Measurements from ENCODE around the gene ITGB1BP1. TPM values are rescaled to one million over a fixed set of nuclear protein-coding genes. Genes with fewer than 3 reads are reported as not detected.

ITGB1BP1 gene
- total and polyA plus RNA-seq, 2 of the 13 experiments (the other 11 are each of a cell fraction or from before 2014, with no cell fraction given), result 106 to 108 TPM

DNA sequence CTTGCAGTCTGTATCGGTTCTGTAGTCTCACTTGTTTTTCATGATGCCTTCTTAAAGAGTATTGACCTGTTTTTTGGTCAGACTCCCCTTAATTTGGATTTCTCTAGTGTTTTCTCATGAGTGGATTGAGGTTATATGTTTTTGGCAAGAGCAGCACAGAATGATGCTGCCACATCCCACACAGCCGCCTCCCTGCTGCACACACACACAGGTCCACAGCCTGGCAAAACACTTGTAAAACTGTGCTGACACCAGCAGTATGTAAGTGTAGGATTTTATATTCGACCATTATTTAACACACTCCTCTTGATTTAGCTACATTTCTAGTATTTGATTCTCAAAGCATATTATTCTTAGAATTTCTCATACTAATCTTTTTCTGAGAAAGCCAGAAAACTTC, 68.1 kb downstream of the ITGB1BP1 start:
- no peak for DNase-seq (ENCODE audit: low spot score)
- BruUV-seq (replicated peaks), result no TSS peak
- Histone ChIP-seq H2AFZ (ENCODE audit: low read length) (no peak overlapping the region), H3K36me3 (replicated peaks in 1 of 2; ENCODE audit: control insufficient read depth in 1 of 2, insufficient read depth in 2 of 2, low read length in 2 of 2) (peaks cover 16 to 52% of the 10 kb centered on the region in 2 experiments), H3K9me3 (ENCODE audit: low read length) (no peaks in the 10 kb centered on the region), H3K4me2 (ENCODE audit: low read depth, low read length) (no peak overlapping the region), H3K79me2 (ENCODE audit: insufficient read depth, low read length) (no peaks in the 10 kb centered on the region), H3K9ac (ENCODE audit: insufficient read depth, low read depth, low read length) (no peak overlapping the region), H3K27me3 (ENCODE audit: control insufficient read depth in 1 of 2, insufficient read depth in 2 of 2, low read length in 2 of 2) (no peaks in the 10 kb centered on the region), H3K27ac (ENCODE audit: extremely low read length, insufficient read depth, low read length) (no peak overlapping the region), H4K20me1 (ENCODE audit: insufficient read depth, low read length) (no peaks in the 10 kb centered on the region), H3K4me1 (ENCODE audit: insufficient read depth, low read length) (peaks cover 29% of the 10 kb centered on the region), H3K4me3 (replicated peaks in 1 of 3; ENCODE audit: insufficient read depth in 1 of 3, low read depth in 2 of 3, low read length in 3 of 3) (no peak overlapping the region)
- TF ChIP-seq RBFOX2 (IDR thresholded peaks at IDR 0.05; ENCODE audit: low read depth, low read length), result no peak
- no peak for TF ChIP-seq FOXM1 (CRISPR knock-in tag; IDR thresholded peaks at IDR 0.05)
- TF ChIP-seq ZNF569 (CRISPR knock-in tag; IDR thresholded peaks at IDR 0.05; ENCODE audit: borderline replicate concordance), result no peak
- no peak for TF ChIP-seq ZKSCAN1 (IDR thresholded peaks at IDR 0.05; ENCODE audit: low read length)
- TF ChIP-seq ZSCAN30 (CRISPR knock-in tag; IDR thresholded peaks at IDR 0.05), result no peak
- TF ChIP-seq ZNF770 (CRISPR knock-in tag; IDR thresholded peaks at IDR 0.05), result no peak
- no peak for TF ChIP-seq KDM4B (CRISPR knock-in tag; IDR thresholded peaks at IDR 0.05)
- no peak for FAIRE-seq
- no peak for ATAC-seq
- POLR2A ChIA-PET, result interaction anchor here (2.9 kb wide), 1 partner anchor 19 kb away, joined by 8 read pairs; no protein-coding TSS in a partner anchor
- WGBS (ENCODE audit: low lambda C conversion rate), result 92% methylated on average over 3 of the region's 3 CpGs
- in situ Hi-C loops (cut with HindIII; ENCODE audit: extremely low pct_ligation_motif_present, low pct_unique_long_range_greater_than_20kb), result no loop called here
- CTCF ChIA-PET (ENCODE audit: low intra/inter-chr PET ratio, low total read pairs), result no interaction called here
- intact Hi-C loops (cut with micrococcal nuclease; ENCODE audit: unreplicated experiment), result no loop called here

DNA sequence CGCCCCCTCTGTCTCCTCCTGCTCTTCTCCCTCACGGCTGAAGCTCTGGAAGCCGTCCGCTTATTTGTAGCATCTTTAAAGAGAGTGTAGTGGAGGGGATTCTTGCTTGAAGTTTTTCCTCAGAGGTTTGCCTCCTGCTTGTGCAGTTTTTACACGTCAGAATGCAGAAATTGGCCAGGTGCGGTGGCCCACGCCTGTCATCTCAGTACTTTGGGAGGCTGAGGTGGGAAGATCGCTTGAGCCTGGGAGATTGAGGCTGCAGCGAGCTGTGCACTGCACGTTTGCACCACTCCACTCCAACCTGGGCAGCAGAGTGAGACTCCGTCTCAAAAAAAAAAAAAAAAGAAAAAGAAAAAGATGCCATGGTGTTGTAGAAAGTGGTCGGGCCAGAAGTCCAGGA, 69.0 kb downstream of the ITGB1BP1 start:
- Histone ChIP-seq H3K36me3 (replicated peaks in 1 of 2; ENCODE audit: control insufficient read depth in 1 of 2, insufficient read depth in 2 of 2, low read length in 2 of 2) (peaks cover 15 to 43% of the 10 kb centered on the region in 2 experiments), H3K4me2 (ENCODE audit: low read depth, low read length) (no peak overlapping the region), H3K9ac (ENCODE audit: insufficient read depth, low read depth, low read length) (no peak overlapping the region), H2AFZ (ENCODE audit: low read length) (no peak overlapping the region), H3K9me3 (ENCODE audit: low read length) (no peaks in the 10 kb centered on the region), H4K20me1 (ENCODE audit: insufficient read depth, low read length) (no peaks in the 10 kb centered on the region), H3K4me1 (ENCODE audit: insufficient read depth, low read length) (peaks cover 29% of the 10 kb centered on the region), H3K79me2 (ENCODE audit: insufficient read depth, low read length) (no peaks in the 10 kb centered on the region), H3K4me3 (replicated peaks in 1 of 3; ENCODE audit: insufficient read depth in 1 of 3, low read depth in 2 of 3, low read length in 3 of 3) (no peak overlapping the region), H3K27ac (ENCODE audit: extremely low read length, insufficient read depth, low read length) (no peak overlapping the region), H3K27me3 (ENCODE audit: control insufficient read depth in 1 of 2, insufficient read depth in 2 of 2, low read length in 2 of 2) (no peaks in the 10 kb centered on the region)
- ChIA-PET CTCF (ENCODE audit: low intra/inter-chr PET ratio, low total read pairs) (no interaction called here), POLR2A (interaction anchor here (2.9 kb wide), 1 partner anchor 18 kb away, joined by 8 read pairs; no protein-coding TSS in a partner anchor)
- DNase-seq (ENCODE audit: low spot score), result no peak
- WGBS (ENCODE audit: low lambda C conversion rate), result 95% methylated on average over 12 of the region's 12 CpGs
- no peak for ATAC-seq
- no peak for TF ChIP-seq CC2D1A (CRISPR knock-in tag; IDR thresholded peaks at IDR 0.05)
- TF ChIP-seq ZNF772 (CRISPR knock-in tag; IDR thresholded peaks at IDR 0.05), result no peak
- no peak for TF ChIP-seq FLYWCH1 (CRISPR knock-in tag; IDR thresholded peaks at IDR 0.05)
- TF ChIP-seq ZNF484 (CRISPR knock-in tag; IDR thresholded peaks at IDR 0.05; ENCODE audit: borderline replicate concordance, low read depth), result no peak
- in situ Hi-C loops (cut with HindIII; ENCODE audit: extremely low pct_ligation_motif_present, low pct_unique_long_range_greater_than_20kb), result no loop called here
- no TSS peak for BruUV-seq (replicated peaks)
- intact Hi-C loops (cut with micrococcal nuclease; ENCODE audit: unreplicated experiment), result no loop called here
- no peak for FAIRE-seq

Measured in HepG2 (cell line).